Skeletal muscle satellite cell (primary cell): ENCODE results near the gene DIS3L2.

ENCODE experiments used
- H3K27me3 ChIP-seq: 2 replicates; pipeline ENCODE4 v1.7.0; 2013; ENCODE audit warnings: low read length; ENCODE audit not compliant: control insufficient read depth, insufficient read depth
- H3K36me3 ChIP-seq: 2 replicates; pipeline ENCODE4 v1.7.0; 2013; ENCODE audit warnings: mild to moderate bottlenecking, control low read depth, low read length; ENCODE audit not compliant: insufficient read depth
- H3K4me1 ChIP-seq: 2 replicates; pipeline ENCODE4 v1.7.0; 2013; ENCODE audit warnings: low read length; ENCODE audit not compliant: control insufficient read depth, insufficient read depth
- H3K4me2 ChIP-seq: 2 replicates; pipeline ENCODE4 v1.7.0; 2013; ENCODE audit warnings: mild to moderate bottlenecking, low read length
- H3K4me3 ChIP-seq: 2 replicates; pipeline ENCODE4 v1.7.0; 2013; ENCODE audit warnings: low read length
- H3K9ac ChIP-seq: 2 replicates; pipeline ENCODE4 v1.7.0; 2013; ENCODE audit warnings: mild to moderate bottlenecking, low read depth, low read length, moderate library complexity
- H3K9me3 ChIP-seq: replicated peaks from 2 replicates; pipeline ENCODE4 v1.7.0; 2013; ENCODE audit warnings: mild to moderate bottlenecking, control low read depth, low read length

Gene DIS3L2

DNA sequence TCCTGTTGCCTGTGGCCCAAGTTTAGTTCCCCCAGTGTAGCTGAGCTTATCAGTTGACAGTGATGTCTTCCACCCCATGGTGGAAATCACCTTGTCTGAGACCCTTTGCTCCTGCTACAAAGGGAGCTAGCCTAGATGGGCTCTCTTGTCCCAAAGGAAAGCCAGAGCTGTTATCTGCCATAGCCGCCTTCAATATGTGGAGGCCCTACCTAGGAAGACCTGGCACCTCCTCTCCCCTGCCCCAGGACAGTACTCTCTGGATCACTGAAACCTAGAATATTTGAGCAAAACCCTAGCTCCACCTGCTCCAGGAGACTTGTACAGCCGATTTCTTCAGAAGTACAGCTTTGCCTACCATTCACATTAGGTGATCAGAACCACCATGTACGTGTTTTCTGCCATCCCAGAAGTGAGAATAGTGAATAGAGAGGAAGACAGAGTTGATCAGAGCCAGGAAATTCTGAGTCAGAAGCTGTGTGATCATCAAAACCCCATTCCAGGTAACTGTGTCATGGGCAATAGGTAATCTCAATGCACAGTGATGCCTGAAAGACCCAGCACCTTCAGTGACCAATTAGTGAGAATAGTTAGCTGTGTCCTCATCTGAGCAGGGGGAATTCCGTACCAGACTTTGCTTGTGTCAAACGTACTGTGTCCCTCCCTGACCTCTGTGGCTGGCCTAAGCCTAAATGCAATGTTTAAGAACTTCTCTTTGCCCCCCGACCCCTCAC, 278.6 kb downstream of the DIS3L2 start:
- Histone ChIP-seq H3K4me3 (no peak overlapping the region), H3K36me3 (peaks cover 6% of the 10 kb centered on the region), H3K4me1 (no peaks in the 10 kb centered on the region), H3K27me3 (no peaks in the 10 kb centered on the region), H3K9ac (no peak overlapping the region), H3K4me2 (no peak overlapping the region), H3K9me3 (no peaks in the 10 kb centered on the region)

DNA sequence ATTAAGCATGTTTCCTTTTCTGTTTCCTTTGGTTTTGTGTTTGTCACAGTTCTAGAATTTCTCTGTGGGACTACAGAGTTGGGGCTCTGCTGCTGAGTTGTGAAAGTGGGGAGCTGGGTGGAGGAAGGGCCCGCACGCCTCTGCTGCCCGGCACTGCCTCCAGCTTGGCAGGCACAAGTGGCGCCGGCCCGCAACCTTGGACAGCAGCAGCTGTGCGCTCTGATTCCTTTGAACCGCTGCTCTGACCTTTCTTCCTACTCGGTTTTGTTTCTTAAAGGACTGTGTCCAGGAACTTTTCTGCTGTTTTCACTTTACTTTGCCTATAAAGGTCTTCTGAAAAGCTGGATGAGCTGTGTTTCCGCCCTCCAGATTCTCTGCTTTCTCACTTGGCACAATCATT, 279.4 kb downstream of the DIS3L2 start:
- Histone ChIP-seq H3K9ac (no peak overlapping the region), H3K4me1 (no peaks in the 10 kb centered on the region), H3K9me3 (no peaks in the 10 kb centered on the region), H3K27me3 (no peaks in the 10 kb centered on the region), H3K36me3 (peaks cover 6% of the 10 kb centered on the region), H3K4me2 (no peak overlapping the region), H3K4me3 (no peak overlapping the region)

DNA sequence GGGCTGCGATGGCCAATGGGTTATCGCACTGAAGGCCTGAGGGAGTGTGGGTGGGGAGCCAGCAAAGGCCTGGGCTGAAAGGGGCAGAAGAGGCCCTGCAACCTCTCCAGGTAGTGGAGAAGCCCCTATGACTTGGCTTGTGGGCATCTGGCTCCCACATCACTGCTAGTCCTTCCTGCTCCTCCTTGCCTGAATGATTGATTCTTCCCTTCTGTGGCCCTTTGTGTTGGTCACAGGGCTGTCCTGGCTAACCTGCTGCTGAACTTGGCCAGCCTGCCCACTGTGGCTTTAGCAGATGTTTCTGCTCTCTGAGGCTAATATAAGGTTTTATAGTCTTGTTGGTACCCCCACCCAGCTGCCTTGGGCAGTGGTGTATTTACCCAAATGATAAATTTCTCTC, 280.8 kb downstream of the DIS3L2 start:
- no peak overlapping the region for H3K4me2 ChIP-seq
- peaks cover 6% of the 10 kb centered on the region for H3K36me3 ChIP-seq
- no peak overlapping the region for H3K9ac ChIP-seq
- no peaks in the 10 kb centered on the region for H3K27me3 ChIP-seq
- H3K4me1 ChIP-seq, result no peaks in the 10 kb centered on the region
- H3K9me3 ChIP-seq, result no peaks in the 10 kb centered on the region
- H3K4me3 ChIP-seq, result no peak overlapping the region

DNA sequence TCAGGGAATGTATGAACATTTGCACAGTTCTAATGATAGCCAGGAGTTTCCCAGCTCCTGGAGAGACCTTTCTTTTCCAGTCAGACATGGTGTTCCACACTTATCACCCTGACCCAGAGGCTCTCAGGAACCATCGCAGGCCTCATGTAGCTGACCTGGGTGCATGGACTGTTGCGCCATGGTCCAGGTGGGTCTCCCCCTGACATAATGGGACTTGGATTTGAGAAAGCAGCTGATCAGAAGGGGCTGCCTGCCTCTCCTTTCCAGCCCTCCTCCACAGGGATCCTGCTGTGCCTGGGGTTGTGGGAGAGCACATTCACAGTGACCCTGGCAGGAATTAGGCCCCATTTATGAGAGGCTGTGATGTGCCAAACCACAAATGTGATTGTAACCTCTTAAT, 283.6 kb downstream of the DIS3L2 start:
- H3K4me1 ChIP-seq, result no peaks in the 10 kb centered on the region

DNA sequence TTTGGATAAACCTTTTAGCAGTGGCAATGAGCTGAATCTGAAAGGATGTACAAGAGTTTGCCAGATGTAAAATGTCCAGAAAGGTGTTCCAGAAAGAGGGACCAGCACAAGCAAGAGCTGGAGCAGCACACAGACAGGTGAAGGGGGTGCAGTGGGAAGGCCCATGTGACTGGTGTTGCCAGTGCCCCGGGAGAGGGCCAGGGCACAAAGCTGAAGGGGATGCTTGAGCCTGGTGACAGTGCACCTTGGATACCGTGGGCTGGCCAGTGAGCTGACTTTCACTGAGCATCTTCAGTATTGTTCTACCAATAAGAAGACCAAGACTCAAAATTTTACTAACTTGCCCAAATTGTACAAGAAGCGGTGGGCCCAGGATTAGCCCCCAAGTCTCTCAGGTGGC, 284.7 kb downstream of the DIS3L2 start:
- Histone ChIP-seq H3K9ac (no peak overlapping the region), H3K9me3 (no peaks in the 10 kb centered on the region), H3K27me3 (no peaks in the 10 kb centered on the region), H3K4me3 (no peak overlapping the region), H3K4me1 (no peaks in the 10 kb centered on the region), H3K36me3 (peaks cover 3% of the 10 kb centered on the region), H3K4me2 (no peak overlapping the region)

More for the DNA sequence above, 283.6 kb downstream of the DIS3L2 start:
- no peak overlapping the region for H3K9ac ChIP-seq
- no peak overlapping the region for H3K4me2 ChIP-seq
- no peaks in the 10 kb centered on the region for H3K9me3 ChIP-seq
- no peaks in the 10 kb centered on the region for H3K27me3 ChIP-seq
- peaks cover 4% of the 10 kb centered on the region for H3K36me3 ChIP-seq
- no peak overlapping the region for H3K4me3 ChIP-seq

DNA sequence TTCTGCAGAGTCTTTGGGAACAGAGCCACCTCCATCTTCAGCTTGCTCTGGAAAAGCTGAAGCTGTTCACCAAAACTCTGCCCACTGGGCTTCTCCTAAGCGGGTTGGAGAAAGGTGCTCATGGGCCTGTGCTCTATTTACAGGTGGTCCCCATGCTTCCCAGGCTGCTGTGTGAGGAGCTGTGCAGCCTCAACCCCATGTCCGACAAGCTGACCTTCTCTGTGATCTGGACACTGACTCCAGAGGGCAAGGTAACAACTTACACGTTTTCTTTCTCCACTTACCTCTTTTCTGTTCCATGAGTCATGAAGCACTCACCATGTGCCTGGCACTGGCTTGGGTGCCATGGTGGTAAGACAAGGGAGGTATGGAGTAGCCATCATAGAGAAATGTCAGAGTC, 287.6 kb downstream of the DIS3L2 start:
- no peaks in the 10 kb centered on the region for H3K27me3 ChIP-seq
- H3K4me1 ChIP-seq, result no peaks in the 10 kb centered on the region
- no peaks in the 10 kb centered on the region for H3K9me3 ChIP-seq
- H3K9ac ChIP-seq, result no peak overlapping the region
- H3K36me3 ChIP-seq, result peaks cover 3% of the 10 kb centered on the region
- H3K4me2 ChIP-seq, result no peak overlapping the region
- no peak overlapping the region for H3K4me3 ChIP-seq

DNA sequence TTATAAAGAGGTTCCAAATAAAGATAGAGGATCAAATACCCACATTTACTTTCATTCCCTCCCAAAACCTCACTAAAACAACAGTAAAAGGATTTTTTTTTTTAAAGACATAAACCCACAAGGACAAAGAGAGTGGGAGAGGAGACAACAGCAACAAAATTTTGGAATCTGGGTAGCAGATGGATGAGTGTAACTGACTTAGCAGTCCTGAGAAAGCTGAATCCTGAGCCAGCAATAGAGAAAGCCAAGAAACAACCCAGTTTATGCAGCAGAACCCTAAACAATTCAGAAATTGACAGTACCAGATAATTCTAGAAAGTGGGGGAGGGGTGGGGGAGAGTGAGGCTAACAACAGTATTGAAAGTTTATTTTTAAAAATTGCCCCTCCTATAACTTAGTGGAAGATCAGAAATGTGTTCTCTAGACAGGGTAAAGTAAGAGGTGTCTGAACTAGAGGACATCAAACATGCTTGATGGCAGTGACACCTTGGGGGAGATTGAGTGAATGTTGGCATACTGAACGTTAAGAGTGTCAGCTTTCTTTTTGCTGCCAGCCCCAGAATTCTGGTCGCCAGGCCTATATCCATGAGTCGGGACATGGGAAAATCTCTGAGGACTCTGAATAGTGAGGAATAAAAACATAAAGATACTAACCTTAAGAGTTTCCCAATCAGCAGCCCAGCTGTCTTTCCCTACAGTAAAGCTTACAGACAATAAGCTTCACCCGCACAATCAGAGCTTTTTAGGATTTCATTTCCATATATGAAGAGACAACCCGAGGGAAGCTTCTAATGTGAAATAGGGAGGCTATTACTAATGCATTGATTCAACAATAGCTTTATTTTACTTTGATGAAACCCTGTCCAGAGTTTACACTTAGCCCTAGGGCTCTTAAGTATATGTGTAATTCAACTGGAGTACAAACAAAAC, 289.0 kb downstream of the DIS3L2 start:
- Histone ChIP-seq H3K4me2 (no peak overlapping the region), H3K9ac (no peak overlapping the region), H3K36me3 (peaks cover 3% of the 10 kb centered on the region), H3K4me1 (no peaks in the 10 kb centered on the region), H3K4me3 (no peak overlapping the region), H3K9me3 (no peaks in the 10 kb centered on the region), H3K27me3 (no peaks in the 10 kb centered on the region)

DNA sequence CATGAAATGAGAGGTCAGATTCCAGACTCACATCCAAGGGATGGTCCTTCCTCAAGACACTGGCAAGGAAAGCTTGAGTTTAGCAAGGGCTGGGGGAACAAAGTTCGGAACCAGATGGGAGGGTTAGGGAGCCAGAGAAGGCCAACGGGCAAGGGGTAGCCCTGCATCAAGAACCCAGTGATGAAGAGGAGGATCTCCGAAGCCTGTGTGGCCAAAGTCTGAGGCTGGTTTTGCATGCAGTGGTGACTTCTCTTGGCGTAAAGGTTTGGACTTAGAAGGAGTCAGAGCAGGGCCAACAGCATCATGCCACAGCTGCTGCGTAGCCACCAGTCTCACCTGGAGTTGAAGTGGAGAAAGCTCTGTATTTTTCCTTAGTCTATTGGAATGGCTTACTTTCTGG, 293.5 kb downstream of the DIS3L2 start:
- Histone ChIP-seq H3K9ac (no peak overlapping the region), H3K27me3 (no peaks in the 10 kb centered on the region), H3K4me2 (no peak overlapping the region), H3K4me3 (no peak overlapping the region), H3K9me3 (no peaks in the 10 kb centered on the region), H3K4me1 (peaks cover 10% of the 10 kb centered on the region), H3K36me3 (no peaks in the 10 kb centered on the region)

DNA sequence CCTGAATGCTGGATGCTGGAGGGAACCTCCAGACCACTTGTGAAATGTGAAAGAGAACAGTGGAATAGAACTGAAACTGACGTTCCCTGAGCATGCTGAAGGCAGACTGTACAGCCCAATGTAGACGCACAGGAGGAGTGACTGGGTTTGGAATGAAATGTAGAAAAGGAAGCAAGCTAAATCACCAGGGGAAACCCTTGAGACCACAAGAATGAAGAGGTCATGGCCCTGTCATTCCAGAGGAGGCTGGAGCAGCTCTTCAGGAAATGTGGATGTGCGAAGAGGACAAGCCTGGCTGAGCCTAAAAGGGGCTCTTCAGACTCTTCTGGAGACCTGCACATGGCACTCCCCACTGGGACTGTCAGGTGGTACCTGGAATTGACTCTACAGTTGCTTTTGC, 298.6 kb downstream of the DIS3L2 start:
- Histone ChIP-seq H3K4me2 (peak overlapping the region; percentile 84), H3K9ac (peak overlapping the region; percentile 7), H3K4me3 (peak overlapping the region; percentile 63), H3K9me3 (no peaks in the 10 kb centered on the region), H3K27me3 (peaks cover 5% of the 10 kb centered on the region), H3K4me1 (peaks cover 18% of the 10 kb centered on the region), H3K36me3 (peaks cover 25% of the 10 kb centered on the region)

DNA sequence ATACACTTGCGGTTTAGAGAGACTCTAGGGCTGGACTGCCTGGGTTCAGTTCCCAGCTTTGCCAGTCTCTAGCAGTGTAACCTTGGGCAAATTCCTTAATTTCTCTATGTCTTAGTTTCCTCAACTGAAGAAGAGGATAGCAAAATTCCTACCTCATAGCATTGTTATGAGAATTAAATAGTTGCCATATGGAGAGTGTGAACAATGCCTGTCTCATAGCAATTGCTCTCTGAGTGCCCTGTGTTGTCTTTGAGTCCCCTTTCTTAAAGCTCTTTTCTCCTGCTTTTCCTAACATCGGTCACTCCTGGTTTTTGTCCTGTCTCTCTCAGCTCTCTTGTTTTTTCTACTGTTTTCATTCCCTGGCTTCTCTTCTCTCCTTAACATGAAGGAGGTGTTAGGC, 300.3 kb downstream of the DIS3L2 start:
- H3K27me3 ChIP-seq, result peaks cover 5% of the 10 kb centered on the region
- H3K9ac ChIP-seq, result no peak overlapping the region
- H3K36me3 ChIP-seq, result peaks cover 29% of the 10 kb centered on the region
- H3K4me1 ChIP-seq, result peaks cover 18% of the 10 kb centered on the region
- no peak overlapping the region for H3K4me3 ChIP-seq
- H3K9me3 ChIP-seq, result no peaks in the 10 kb centered on the region
- H3K4me2 ChIP-seq, result no peak overlapping the region

DNA sequence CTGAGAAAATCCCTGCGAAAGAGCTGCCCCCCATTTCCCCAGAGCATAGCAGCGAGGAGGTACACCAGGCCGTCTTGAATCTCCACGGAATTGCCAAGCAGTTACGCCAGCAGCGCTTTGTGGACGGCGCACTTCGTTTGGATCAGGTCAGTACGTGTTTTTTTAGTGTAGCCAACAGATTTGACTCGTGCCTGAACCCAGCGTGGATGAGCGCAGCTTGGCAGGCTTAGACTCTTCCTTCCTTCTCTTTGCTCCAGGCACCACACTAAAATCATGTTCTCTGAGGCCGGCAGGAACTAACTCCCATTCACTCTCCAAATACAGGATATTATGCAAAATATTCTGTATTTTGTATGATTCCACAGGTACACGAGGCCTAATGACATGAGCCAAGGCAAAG, 301.8 kb downstream of the DIS3L2 start:
- Histone ChIP-seq H3K4me3 (no peak overlapping the region), H3K9ac (no peak overlapping the region), H3K4me2 (no peak overlapping the region), H3K9me3 (no peaks in the 10 kb centered on the region), H3K4me1 (peaks cover 18% of the 10 kb centered on the region), H3K27me3 (peaks cover 5% of the 10 kb centered on the region), H3K36me3 (peaks cover 29% of the 10 kb centered on the region)
